HG02571 (cell line): ENCODE results near the gene ANKRD37.

Experiments
- ATAC-seq: cut with Tn5 transposase; IDR thresholded peaks from one replicate; pipeline ENCODE4 v1.9.1; 2021; ENCODE audit warnings: mild to moderate bottlenecking, moderate library complexity; ENCODE audit not compliant: unreplicated experiment

The ANKRD37 gene

DNA sequence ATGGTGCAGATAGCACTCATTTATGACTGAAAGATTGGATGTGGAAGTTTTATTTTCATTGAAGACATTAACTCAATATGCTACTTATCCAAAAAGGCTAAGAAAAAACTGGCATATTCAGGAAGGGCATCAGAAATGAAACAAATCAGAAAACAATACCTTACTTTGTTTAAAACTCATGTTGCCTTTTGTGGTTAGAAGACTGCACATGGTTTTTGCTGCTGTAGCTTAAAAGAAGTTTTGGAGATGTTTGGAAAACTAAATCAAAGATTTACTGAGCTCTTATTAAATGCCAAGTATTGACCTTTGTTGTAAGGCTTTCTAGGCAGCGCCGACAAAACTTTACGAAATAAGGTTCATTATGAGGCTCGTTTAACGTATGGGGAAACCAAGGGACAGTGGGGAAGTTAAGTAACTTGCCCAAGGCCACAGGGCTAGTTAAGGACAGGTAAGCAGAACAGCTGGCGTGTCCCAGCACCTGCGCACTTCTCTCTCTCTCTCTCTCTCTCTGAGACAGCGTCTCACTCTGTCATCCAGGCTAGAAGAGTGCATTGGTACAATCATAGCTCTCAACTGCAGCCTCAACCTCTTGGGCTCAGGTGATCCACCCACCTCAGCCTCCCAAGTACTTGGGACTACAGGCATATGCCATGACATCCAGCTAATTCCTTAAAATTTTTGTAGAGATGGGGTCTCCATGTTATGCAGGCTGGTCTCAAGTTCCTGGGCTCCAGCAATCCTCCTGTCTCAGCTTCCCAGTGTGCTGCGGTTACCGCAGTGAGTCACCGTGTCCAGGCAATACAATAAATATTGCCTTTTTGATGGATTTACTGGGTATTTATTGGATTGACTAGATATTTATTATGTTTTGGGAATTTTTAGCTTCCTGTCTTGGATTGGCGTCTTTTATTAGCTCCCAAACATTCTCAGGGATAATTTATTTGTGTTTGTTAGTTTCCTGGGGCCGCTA is 17.0 kb upstream of the ANKRD37 start:
- no peak for ATAC-seq

DNA sequence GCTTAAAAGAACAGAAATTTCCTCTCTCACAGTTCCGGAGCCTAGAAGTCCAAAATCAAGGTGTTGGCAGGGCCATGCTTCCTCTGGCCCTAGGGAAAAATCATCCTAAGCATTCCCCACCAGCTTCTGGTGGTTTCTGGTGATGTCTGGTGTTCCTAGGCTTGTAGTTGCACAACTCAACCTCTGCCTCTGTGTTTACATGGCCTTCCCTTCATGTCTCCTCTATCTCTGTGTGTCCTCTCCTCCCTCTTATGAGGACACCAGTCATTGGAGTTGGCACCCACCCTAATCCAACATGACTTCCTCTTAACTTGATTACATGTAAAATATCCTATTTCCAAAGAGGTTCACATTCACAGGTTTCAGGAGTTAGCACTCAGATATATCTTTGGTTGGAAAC is 16.3 kb upstream of the ANKRD37 start:
- no peak for ATAC-seq

- no peak for ATAC-seq
Observed at GRCh38 chr4:185381288-185382196, 15.1 kb upstream of the ANKRD37 start.

DNA sequence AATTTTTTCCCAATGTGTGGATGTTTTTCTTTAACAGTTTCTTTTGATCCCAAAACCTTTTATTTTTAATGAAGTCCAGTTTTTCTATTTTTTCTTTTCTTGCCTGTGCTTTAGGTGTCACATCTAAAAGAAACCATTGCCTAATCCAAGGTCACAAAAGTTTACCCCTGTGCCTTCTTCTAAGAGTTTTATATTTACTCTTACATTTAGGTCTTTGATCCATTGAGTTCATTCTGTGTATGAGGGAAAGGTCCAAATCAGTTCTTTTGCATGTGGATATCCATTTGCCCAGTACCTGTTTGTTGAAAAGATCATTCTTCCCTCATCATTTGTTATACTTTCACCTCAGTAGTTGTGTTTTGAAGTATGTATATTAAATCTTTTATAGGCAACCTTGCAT is 13.9 kb upstream of the ANKRD37 start:
- ATAC-seq = no peak

GRCh38 chr4:185383451-185383850 is 13.2 kb upstream of the ANKRD37 start:
- ATAC-seq = no peak

GRCh38 chr4:185384061-185384460 is 12.6 kb upstream of the ANKRD37 start:
- ATAC-seq = no peak

DNA sequence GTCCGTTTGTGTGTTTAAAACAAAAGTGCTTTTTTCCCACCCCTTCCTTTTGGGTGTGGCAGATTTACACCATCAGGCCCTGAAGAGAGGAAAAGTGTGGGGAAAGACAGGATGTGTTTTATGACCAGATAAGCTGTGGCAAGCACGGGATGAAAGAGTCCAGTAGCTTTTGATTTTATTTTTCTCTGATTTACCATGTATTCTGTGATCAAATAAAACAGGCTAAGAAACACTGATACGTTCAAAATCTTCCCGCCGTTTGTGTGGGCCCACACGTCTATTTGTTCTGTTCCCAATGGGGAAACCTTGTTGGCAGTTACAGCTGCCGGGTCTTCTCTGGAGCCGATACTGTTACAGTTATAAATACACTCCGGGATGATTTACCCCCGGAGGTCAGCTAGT is 11.7 kb upstream of the ANKRD37 start:
- ATAC-seq = no peak

- no peak for ATAC-seq
Observed at GRCh38 chr4:185387957-185388356, 8.7 kb upstream of the ANKRD37 start.

DNA sequence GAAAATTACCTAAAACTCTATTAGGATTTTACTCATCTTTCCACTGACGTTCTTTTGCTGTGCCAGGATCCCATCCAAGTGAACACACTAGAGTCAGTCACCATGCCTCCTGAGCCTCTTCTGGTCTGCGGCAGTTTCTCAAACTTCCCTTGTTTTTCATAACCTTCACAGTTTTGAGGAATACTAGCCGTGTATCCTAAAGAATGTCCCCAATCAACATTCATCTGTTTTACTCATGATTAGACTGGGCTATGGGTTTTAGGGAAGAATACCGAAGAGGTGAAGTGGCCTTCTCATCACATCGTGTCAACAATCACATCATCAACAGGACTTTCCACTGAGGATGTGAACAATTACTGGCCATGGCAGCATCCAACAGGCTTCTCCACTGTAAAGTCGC is 5.7 kb upstream of the ANKRD37 start:
- ATAC-seq = no peak

DNA sequence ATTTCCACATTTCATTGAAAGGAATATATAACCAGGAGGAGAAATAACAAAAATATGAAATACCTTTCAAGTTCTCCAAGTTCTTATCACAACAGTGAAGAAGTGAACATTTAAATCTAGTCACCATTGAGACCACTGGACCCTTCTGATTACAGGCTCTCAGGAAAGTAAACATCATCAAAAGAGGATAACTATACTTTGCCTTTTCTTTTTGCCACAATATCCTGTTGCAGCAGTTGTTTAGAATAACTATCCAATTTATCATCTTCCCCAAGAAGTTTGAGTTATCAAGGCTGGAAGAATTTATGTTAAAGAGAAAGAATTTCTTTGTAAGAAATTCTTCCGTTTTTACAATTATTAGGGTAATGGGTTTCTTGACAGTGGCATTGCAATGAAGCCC is 4.5 kb upstream of the ANKRD37 start:
- no peak for ATAC-seq

GRCh38 chr4:185394568-185395237 is 1.9 kb upstream of the ANKRD37 start:
- ATAC-seq = no peak

DNA sequence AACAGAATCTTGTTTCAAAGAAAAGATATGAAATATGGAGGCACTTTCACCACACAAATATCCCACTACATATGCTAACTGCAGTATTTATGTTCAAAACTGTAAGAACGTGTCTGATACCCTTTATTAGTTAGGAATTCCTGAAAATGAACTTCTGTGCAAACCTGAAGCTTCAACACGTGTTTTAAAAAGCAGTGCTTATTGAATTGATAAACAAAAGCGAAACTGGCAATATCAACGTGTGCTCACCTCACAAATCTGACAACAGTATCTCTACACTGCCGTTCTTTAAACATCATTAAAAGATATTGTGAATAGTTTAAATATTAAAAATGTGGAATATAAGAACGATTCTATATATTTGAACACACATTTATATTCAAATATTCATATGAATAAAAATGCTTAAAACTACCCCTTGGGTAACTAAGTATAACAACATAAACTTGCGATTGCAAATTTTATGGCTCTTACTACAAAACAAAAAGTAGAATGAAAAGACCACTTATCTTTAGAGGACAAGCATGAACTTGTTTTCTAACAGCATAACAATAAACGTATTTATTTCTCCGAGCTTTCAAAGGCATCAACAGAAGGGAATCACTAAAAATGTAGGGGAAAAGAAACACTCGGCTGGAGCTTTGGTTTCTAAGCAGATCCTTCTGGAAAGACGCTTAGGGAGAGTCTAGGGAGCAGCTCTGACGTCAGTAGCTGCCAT is 1.2 kb upstream of the ANKRD37 start, which contains the start of gene LRP2BP:
Gene LRP2BP, minus strand, starts transcription at position 687 of the 718 bp plus-strand sequence. CDS start 17,738 bp downstream, outside the sequence.
- no peak for ATAC-seq

GRCh38 chr4:185395956-185396723 is 501 bp upstream of the ANKRD37 start:
- peak; percentile 76 for ATAC-seq

GRCh38 chr4:185398618-185399017 is 2.0 kb downstream of the ANKRD37 start:
- no peak for ATAC-seq

DNA sequence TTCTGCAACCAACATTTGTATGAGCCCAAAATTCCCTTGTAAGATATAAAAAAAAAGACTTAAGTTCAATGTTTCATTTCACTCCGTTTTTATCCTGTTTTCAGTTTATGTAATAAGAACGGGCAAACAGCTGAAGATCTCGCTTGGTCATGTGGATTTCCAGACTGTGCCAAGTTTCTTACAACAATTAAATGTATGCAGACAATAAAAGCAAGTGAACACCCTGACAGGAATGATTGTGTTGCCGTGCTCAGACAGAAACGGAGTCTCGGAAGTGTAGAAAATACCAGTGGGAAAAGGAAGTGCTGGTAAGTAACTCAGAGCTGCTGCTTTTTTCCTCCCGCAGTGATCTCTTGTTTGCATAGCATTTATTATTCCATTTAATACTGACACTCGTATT is 2.8 kb downstream of the ANKRD37 start:
- ATAC-seq = no peak

- ATAC-seq = no peak
Observed at GRCh38 chr4:185404031-185404430, 7.4 kb downstream of the ANKRD37 start.

GRCh38 chr4:185405296-185405999 is 8.8 kb downstream of the ANKRD37 start:
- ATAC-seq = no peak

- ATAC-seq = no peak
Observed at GRCh38 chr4:185408432-185408831, 11.8 kb downstream of the ANKRD37 start.

DNA sequence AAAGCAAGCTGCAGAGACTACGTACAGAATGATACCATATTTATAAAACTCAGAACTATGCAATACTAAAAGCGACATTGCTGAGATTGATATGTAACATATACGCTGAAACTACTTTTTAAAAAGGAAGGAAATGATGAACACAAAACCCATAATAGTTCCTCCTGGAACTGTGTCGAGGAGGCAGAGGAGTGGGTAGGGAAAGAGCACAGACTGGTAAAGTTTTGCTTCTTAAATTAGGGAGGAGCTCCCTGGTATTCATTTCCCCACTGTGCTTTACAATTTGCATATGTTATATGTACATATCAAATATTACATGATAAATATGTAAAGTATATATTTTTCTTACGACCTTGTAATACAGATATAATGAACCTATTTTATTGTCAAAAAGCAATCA is 15.2 kb downstream of the ANKRD37 start:
- no peak for ATAC-seq
